ENCODE measurements around the gene UBN1. TPM values are rescaled to one million over a fixed set of nuclear protein-coding genes. Genes with fewer than 3 reads are reported as not detected.
A peak's percentile ranks its signal among the peaks of the same experiment; 100 is the strongest.

UBN1 gene
- total RNA-seq, 2 donors from 2014 or later = 43.8 to 55.9 TPM

- Mint-ChIP-seq H3K4me3 (no peak overlapping the region), H3K36me3 (peaks cover 4% of the 10 kb centered on the region), H3K27ac (peak overlapping the region in 1 of 2 donors; percentile 45), H3K4me1 (ENCODE audit: low read depth in 2 of 2) (peaks cover 0 to 14% of the 10 kb centered on the region in 2 donors), H3K27me3 (no peaks in the 10 kb centered on the region), H3K9me3 (no peaks in the 10 kb centered on the region)
- ATAC-seq (no peak), DNase-seq (ENCODE audit: low spot score) (no peak)
Measured at GRCh38 chr16:4873091-4873490, 25.8 kb downstream of the UBN1 start.

GRCh38 chr16:4874666-4875065 is 27.4 kb downstream of the UBN1 start:
- H3K4me3 Mint-ChIP-seq = no peak overlapping the region
- H3K27ac Mint-ChIP-seq = no peak overlapping the region
- DNase-seq (ENCODE audit: low spot score) = no peak
- no peak for ATAC-seq
- H3K4me1 Mint-ChIP-seq (ENCODE audit: low read depth in 2 of 2) = peaks cover 0 to 10% of the 10 kb centered on the region in 2 donors
- peaks cover 9% of the 10 kb centered on the region for H3K36me3 Mint-ChIP-seq
- no peaks in the 10 kb centered on the region for H3K27me3 Mint-ChIP-seq
- no peaks in the 10 kb centered on the region for H3K9me3 Mint-ChIP-seq

GRCh38 chr16:4876646-4877379 is 29.5 kb downstream of the UBN1 start:
- no peaks in the 10 kb centered on the region for H3K9me3 Mint-ChIP-seq
- no peaks in the 10 kb centered on the region for H3K27me3 Mint-ChIP-seq
- ATAC-seq = no peak
- no peak overlapping the region for H3K27ac Mint-ChIP-seq
- H3K4me3 Mint-ChIP-seq = no peak overlapping the region
- peaks cover 9% of the 10 kb centered on the region for H3K36me3 Mint-ChIP-seq
- peaks cover 0 to 2% of the 10 kb centered on the region in 2 donors for H3K4me1 Mint-ChIP-seq (ENCODE audit: low read depth in 2 of 2)
- no peak for DNase-seq (ENCODE audit: low spot score)

- H3K27me3 Mint-ChIP-seq = no peaks in the 10 kb centered on the region
- ATAC-seq (no peak), DNase-seq (ENCODE audit: low spot score) (no peak)
- no peak overlapping the region for H3K27ac Mint-ChIP-seq
- H3K4me1 Mint-ChIP-seq (ENCODE audit: low read depth in 2 of 2) = no peaks in the 10 kb centered on the region
- H3K4me3 Mint-ChIP-seq = no peak overlapping the region
- H3K9me3 Mint-ChIP-seq = no peaks in the 10 kb centered on the region
- H3K36me3 Mint-ChIP-seq = peaks cover 9% of the 10 kb centered on the region
Measured at GRCh38 chr16:4877380-4877685, 30.1 kb downstream of the UBN1 start.

GRCh38 chr16:4879049-4879448 is 31.8 kb downstream of the UBN1 start:
- no peak overlapping the region for H3K4me3 Mint-ChIP-seq
- DNase-seq (ENCODE audit: low spot score) (no peak), ATAC-seq (no peak)
- H3K4me1 Mint-ChIP-seq (ENCODE audit: low read depth in 2 of 2) = no peaks in the 10 kb centered on the region
- H3K36me3 Mint-ChIP-seq = peaks cover 12% of the 10 kb centered on the region
- no peaks in the 10 kb centered on the region for H3K27me3 Mint-ChIP-seq
- no peak overlapping the region for H3K27ac Mint-ChIP-seq
- H3K9me3 Mint-ChIP-seq = no peaks in the 10 kb centered on the region

- Mint-ChIP-seq H3K27ac (no peak overlapping the region), H3K4me1 (ENCODE audit: low read depth in 2 of 2) (peaks cover 0 to 6% of the 10 kb centered on the region in 2 donors), H3K4me3 (no peak overlapping the region), H3K27me3 (no peaks in the 10 kb centered on the region), H3K9me3 (no peaks in the 10 kb centered on the region), H3K36me3 (peaks cover 23% of the 10 kb centered on the region)
- ATAC-seq (peak in 1 of 2 donors; percentile 22), DNase-seq (ENCODE audit: low spot score) (no peak)
Measured at GRCh38 chr16:4880006-4880580, 32.8 kb downstream of the UBN1 start.

- peaks cover 31% of the 10 kb centered on the region for H3K36me3 Mint-ChIP-seq
Measured at GRCh38 chr16:4882000-4882632, 34.8 kb downstream of the UBN1 start.

GRCh38 chr16:4882633-4883285 is 35.5 kb downstream of the UBN1 start:
- Mint-ChIP-seq H3K27me3 (no peaks in the 10 kb centered on the region), H3K4me3 (no peak overlapping the region), H3K27ac (no peak overlapping the region), H3K36me3 (peaks cover 27% of the 10 kb centered on the region), H3K9me3 (no peaks in the 10 kb centered on the region), H3K4me1 (ENCODE audit: low read depth in 2 of 2) (peaks cover 0 to 9% of the 10 kb centered on the region in 2 donors)
- no peak for DNase-seq (ENCODE audit: low spot score)
- ATAC-seq = no peak

More at GRCh38 chr16:4882000-4882632, 34.8 kb downstream of the UBN1 start:
- H3K9me3 Mint-ChIP-seq = no peaks in the 10 kb centered on the region
- no peak overlapping the region for H3K27ac Mint-ChIP-seq
- no peak overlapping the region for H3K4me3 Mint-ChIP-seq
- ATAC-seq (no peak), DNase-seq (ENCODE audit: low spot score) (no peak)
- H3K27me3 Mint-ChIP-seq = no peaks in the 10 kb centered on the region
- peaks cover 0 to 9% of the 10 kb centered on the region in 2 donors for H3K4me1 Mint-ChIP-seq (ENCODE audit: low read depth in 2 of 2)

- no peaks in the 10 kb centered on the region for H3K9me3 Mint-ChIP-seq
- H3K27me3 Mint-ChIP-seq = no peaks in the 10 kb centered on the region
- no peak for ATAC-seq
- DNase-seq (ENCODE audit: low spot score) = no peak
- peaks cover 0 to 9% of the 10 kb centered on the region in 2 donors for H3K4me1 Mint-ChIP-seq (ENCODE audit: low read depth in 2 of 2)
- H3K27ac Mint-ChIP-seq = no peak overlapping the region
- peaks cover 27% of the 10 kb centered on the region for H3K36me3 Mint-ChIP-seq
- no peak overlapping the region for H3K4me3 Mint-ChIP-seq
Measured at GRCh38 chr16:4883501-4883900, 36.2 kb downstream of the UBN1 start.

GRCh38 chr16:4884209-4884608 is 36.9 kb downstream of the UBN1 start:
- DNase-seq (ENCODE audit: low spot score) = no peak
- peak overlapping the region in 1 of 2 donors; percentile 54 for H3K27ac Mint-ChIP-seq
- H3K4me3 Mint-ChIP-seq = no peak overlapping the region
- H3K4me1 Mint-ChIP-seq (ENCODE audit: low read depth in 2 of 2) = peaks cover 0 to 9% of the 10 kb centered on the region in 2 donors
- H3K9me3 Mint-ChIP-seq = no peaks in the 10 kb centered on the region
- no peak for ATAC-seq
- H3K36me3 Mint-ChIP-seq = peaks cover 22% of the 10 kb centered on the region
- H3K27me3 Mint-ChIP-seq = no peaks in the 10 kb centered on the region

GRCh38 chr16:4884972-4885874 is 37.9 kb downstream of the UBN1 start:
- Mint-ChIP-seq H3K4me1 (ENCODE audit: low read depth in 2 of 2) (peaks cover 0 to 9% of the 10 kb centered on the region in 2 donors), H3K27ac (peak overlapping the region in 1 of 2 donors; percentile 54), H3K4me3 (no peak overlapping the region), H3K36me3 (peaks cover 22% of the 10 kb centered on the region), H3K9me3 (no peaks in the 10 kb centered on the region), H3K27me3 (no peaks in the 10 kb centered on the region)
- no peak for ATAC-seq
- no peak for DNase-seq (ENCODE audit: low spot score)

GRCh38 chr16:4886151-4886550 is 38.9 kb downstream of the UBN1 start:
- no peak overlapping the region for H3K4me3 Mint-ChIP-seq
- DNase-seq (ENCODE audit: low spot score) (no peak), ATAC-seq (no peak)
- no peak overlapping the region for H3K27ac Mint-ChIP-seq
- no peaks in the 10 kb centered on the region for H3K9me3 Mint-ChIP-seq
- no peaks in the 10 kb centered on the region for H3K27me3 Mint-ChIP-seq
- peaks cover 0 to 9% of the 10 kb centered on the region in 2 donors for H3K4me1 Mint-ChIP-seq (ENCODE audit: low read depth in 2 of 2)
- H3K36me3 Mint-ChIP-seq = peaks cover 22% of the 10 kb centered on the region

- Mint-ChIP-seq H3K36me3 (peaks cover 22% of the 10 kb centered on the region), H3K9me3 (no peaks in the 10 kb centered on the region), H3K27me3 (no peaks in the 10 kb centered on the region), H3K4me1 (ENCODE audit: low read depth in 2 of 2) (peaks cover 0 to 9% of the 10 kb centered on the region in 2 donors), H3K27ac (no peak overlapping the region), H3K4me3 (no peak overlapping the region)
- DNase-seq (ENCODE audit: low spot score) (no peak), ATAC-seq (no peak)
Measured at GRCh38 chr16:4888428-4889135, 41.3 kb downstream of the UBN1 start.

All from natural killer cell treated with Interleukin-12 subunit alpha and Interleukin-12 subunit beta and Interleukin-15 and Interleukin-18, amount 100 ng/mL, for 72 hours (primary cell).